Mononuclear cell (primary cell): Measurements from ENCODE around the gene MKNK2. TPM values are rescaled to one million over a fixed set of nuclear protein-coding genes. Genes with fewer than 3 reads are reported as not detected.
"Not testable (repeated sequence)": the region's sequence is repeated elsewhere in the genome, so short reads cannot be mapped to it uniquely, and the experiment has no call there.

Source experiments
- H3K27me3 ChIP-seq: 2 replicates; pipeline ENCODE4 v1.6.0; 2011; ENCODE audit warnings: low read length, control low read depth; ENCODE audit not compliant: insufficient read depth
- H3K4me1 ChIP-seq: 2 replicates; pipeline ENCODE4 v1.5.1; 2011; ENCODE audit warnings: mild to moderate bottlenecking, low read length, control low read depth; ENCODE audit not compliant: insufficient read depth
- H3K4me3 ChIP-seq: 2 replicates; pipeline ENCODE4 v1.5.1; 2011; ENCODE audit warnings: mild to moderate bottlenecking, low read length, moderate library complexity
- H3K9me3 ChIP-seq: 2 replicates; pipeline ENCODE4 v1.5.1; 2011; ENCODE audit warnings: low read depth, mild to moderate bottlenecking, control low read depth, low read length
- total RNA-seq: library from RNA; depleted of rRNA; stranded (reverse); fragments of >200 nt; gene quantifications from one replicate; pipeline ENCODE4 v1.2.3, GENCODE V29; 2012

The MKNK2 gene
- total RNA-seq, 1 donor: 163 TPM

GRCh38 chr19:2034729-2035589 lies 16.1 kb downstream of the MKNK2 start:
- Histone ChIP-seq H3K4me1 (peaks cover 31% of the 10 kb centered on the region), H3K9me3 (no peaks in the 10 kb centered on the region), H3K27me3 (no peaks in the 10 kb centered on the region), H3K4me3 (no peak overlapping the region)

- not testable (repeated sequence) for H3K27me3 ChIP-seq, H3K4me3 ChIP-seq, H3K9me3 ChIP-seq
- H3K4me1 ChIP-seq: peaks cover 31% of the 10 kb centered on the region
Measured at GRCh38 chr19:2034253-2034652, 16.8 kb downstream of the MKNK2 start.

- no peaks in the 10 kb centered on the region for H3K27me3 ChIP-seq
- H3K9me3 ChIP-seq: no peaks in the 10 kb centered on the region
- H3K4me3 ChIP-seq: no peak overlapping the region
- peaks cover 32% of the 10 kb centered on the region for H3K4me1 ChIP-seq
Measured at GRCh38 chr19:2033825-2034159, 17.3 kb downstream of the MKNK2 start.

GRCh38 chr19:2033115-2033824 lies 17.8 kb downstream of the MKNK2 start:
- no peaks in the 10 kb centered on the region for H3K9me3 ChIP-seq
- no peak overlapping the region for H3K4me3 ChIP-seq
- H3K4me1 ChIP-seq: peaks cover 35% of the 10 kb centered on the region
- no peaks in the 10 kb centered on the region for H3K27me3 ChIP-seq

DNA sequence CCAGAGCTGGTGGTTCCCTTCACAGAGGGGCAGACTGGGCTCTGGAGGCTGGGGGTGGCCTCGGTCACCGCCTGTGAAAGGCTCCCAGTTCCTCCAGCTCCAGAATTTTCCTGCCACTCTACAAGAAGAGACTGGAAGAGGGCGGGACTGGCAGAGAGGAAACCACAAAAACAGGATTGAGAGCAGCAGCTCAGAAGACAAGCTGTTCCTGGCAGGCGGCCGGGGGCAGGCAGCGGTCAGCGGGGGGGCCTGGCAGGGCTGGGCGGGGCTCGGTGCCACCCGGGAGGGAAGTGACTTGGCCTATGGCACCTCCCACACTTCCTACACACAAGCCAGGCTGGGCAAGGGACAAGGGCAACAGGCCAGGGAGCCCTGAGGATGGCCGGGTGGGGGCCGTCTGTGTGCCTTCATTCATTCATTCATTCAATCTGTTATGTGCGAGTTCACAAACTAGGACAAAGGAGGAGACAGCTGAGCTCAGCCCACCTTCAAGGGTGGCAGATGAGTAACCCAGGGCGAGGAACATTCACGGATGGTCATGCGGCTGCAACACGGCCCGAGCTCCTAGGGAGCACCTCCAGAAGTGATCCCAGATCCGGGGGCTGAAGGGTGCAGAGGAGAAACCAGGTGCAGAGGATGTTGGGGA lies 18.6 kb downstream of the MKNK2 start:
- Histone ChIP-seq H3K4me3 (no peak overlapping the region), H3K9me3 (no peaks in the 10 kb centered on the region), H3K4me1 (peaks cover 43% of the 10 kb centered on the region), H3K27me3 (no peaks in the 10 kb centered on the region)

DNA sequence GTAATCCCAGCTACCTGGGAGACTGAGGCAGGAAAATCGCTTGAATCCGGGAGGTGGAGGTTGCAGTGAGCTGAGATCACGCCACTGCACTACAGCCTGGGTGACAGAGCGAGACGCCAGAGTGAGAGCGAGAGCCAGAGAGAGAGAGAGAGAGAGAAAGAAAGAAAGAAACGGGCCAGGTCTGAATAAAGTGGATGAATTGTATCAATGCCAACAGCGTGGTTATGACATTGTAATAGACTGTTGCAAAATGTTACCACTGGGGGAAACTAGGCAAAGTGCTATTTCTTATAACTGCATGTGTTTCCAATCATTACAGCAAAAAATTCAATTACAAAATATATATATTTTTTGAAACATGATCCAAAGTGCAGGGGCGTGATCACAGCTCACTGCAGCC lies 23.7 kb downstream of the MKNK2 start:
- Histone ChIP-seq H3K9me3 (no peaks in the 10 kb centered on the region), H3K27me3 (no peaks in the 10 kb centered on the region), H3K4me3 (no peak overlapping the region), H3K4me1 (peaks cover 28% of the 10 kb centered on the region)

GRCh38 chr19:2026770-2027169 lies 24.3 kb downstream of the MKNK2 start:
- H3K4me3 ChIP-seq: no peak overlapping the region
- H3K4me1 ChIP-seq: peaks cover 22% of the 10 kb centered on the region
- H3K9me3 ChIP-seq: no peaks in the 10 kb centered on the region
- H3K27me3 ChIP-seq: no peaks in the 10 kb centered on the region

DNA sequence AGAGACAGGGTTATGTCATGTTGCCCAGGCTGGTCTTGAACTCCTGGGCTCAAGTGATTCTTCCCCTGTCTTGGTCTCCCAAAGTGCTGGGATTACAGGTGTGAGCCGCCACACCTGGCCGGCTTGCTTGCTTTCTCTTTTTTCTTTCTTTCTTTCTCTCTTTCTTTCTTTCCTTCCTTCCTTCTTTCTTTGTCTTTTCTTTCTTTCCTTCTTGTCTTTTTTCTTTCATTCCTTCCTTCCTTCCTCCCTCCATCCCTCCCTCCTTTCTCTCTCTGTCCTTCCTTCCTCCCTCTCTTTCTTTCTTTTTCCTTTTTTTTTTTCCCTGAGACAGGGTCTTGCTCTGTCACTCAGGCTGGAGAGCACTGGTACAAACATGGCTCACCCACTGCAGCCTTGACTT lies 28.8 kb downstream of the MKNK2 start:
- peaks cover 12% of the 10 kb centered on the region for H3K4me1 ChIP-seq

GRCh38 chr19:2021453-2022140 lies 29.4 kb downstream of the MKNK2 start:
- H3K4me1 ChIP-seq: peaks cover 7% of the 10 kb centered on the region
- H3K27me3 ChIP-seq: no peaks in the 10 kb centered on the region
- H3K9me3 ChIP-seq: no peaks in the 10 kb centered on the region
- no peak overlapping the region for H3K4me3 ChIP-seq

More for the DNA sequence above, 28.8 kb downstream of the MKNK2 start:
- no peaks in the 10 kb centered on the region for H3K27me3 ChIP-seq
- H3K9me3 ChIP-seq: no peaks in the 10 kb centered on the region
- H3K4me3 ChIP-seq: no peak overlapping the region

GRCh38 chr19:2018752-2019151 lies 32.3 kb downstream of the MKNK2 start:
- H3K4me1 ChIP-seq: peaks cover 17% of the 10 kb centered on the region
- H3K9me3 ChIP-seq: no peaks in the 10 kb centered on the region
- H3K4me3 ChIP-seq: no peak overlapping the region
- H3K27me3 ChIP-seq: no peaks in the 10 kb centered on the region

- Histone ChIP-seq H3K4me1 (peaks cover 17% of the 10 kb centered on the region), H3K27me3 (no peaks in the 10 kb centered on the region), H3K4me3 (no peak overlapping the region), H3K9me3 (no peaks in the 10 kb centered on the region)
Measured at GRCh38 chr19:2016041-2016807, 34.8 kb downstream of the MKNK2 start.

DNA sequence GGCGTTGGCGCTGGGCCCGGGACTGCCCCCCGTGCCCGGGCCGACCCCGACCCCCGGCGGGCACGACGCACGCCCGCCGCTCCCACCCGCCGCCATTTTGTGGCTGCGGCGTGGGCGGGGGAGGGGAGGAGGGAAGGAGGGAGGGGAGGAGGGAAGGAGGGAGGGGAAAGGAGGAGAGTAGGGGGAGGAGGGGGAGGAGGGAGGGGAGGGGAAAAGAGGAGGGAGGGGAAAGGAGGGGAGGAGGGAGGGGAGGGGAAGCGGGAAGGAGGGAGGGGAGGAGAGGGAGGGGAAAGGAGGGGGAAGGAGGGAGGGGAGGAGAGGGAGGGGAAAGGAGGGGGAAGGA lies 35.5 kb downstream of the MKNK2 start, which contains the start of gene BTBD2:
Gene BTBD2, minus strand, starts transcription at position 107 of the 343 bp plus-strand sequence. Its CDS starts 11 bp downstream, at position 96.
- H3K4me1 ChIP-seq: peaks cover 17% of the 10 kb centered on the region
- no peaks in the 10 kb centered on the region for H3K9me3 ChIP-seq
- H3K27me3 ChIP-seq: no peaks in the 10 kb centered on the region
- no peak within 1 kb of the TSS for H3K4me3 ChIP-seq

DNA sequence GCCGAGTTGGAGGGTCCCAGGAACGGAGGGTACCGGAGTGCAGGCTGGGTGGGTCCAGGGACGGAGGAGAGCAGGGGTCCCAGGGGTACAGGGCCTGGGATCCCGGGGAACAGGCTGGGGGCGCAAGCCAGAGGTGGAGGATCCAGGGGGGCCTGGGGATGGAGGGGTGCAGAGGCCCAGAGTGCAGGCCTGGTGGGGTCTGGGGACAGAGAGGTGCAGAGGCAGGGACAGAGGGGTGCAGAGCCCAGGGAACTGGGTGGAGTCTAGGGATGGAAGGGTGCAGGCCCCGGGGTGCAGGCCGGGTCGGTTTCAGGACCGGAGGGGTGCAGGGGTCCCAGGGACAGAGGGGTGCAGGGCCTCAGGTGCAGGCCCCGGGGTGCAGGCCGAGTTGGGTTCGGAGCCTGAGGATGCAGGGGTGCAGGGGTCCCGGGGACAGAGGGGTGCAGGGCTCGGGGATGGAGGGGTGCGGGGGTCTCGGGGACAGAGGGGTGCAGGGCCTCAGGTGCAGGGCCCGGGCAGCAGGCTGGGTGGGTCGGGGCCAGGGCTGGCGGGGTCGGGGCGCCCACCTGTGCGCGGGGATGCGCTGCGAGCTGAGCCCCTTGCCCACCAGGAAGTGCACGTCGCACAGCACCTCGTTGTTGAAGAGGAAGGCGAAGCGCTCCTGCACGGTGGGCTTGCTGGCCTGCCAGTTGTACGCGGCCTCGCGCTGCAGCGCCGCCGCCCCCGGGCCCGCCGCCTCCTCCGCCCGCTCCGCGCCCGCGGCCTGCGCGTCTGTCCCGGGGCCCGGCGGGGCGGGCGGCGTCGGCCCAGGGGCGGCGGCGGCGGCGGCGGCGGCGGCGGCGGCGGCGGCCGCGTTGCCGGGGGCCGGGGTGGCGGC lies 36.1 kb downstream of the MKNK2 start:
- Histone ChIP-seq H3K4me3 (no peak overlapping the region), H3K9me3 (no peaks in the 10 kb centered on the region), H3K4me1 (peaks cover 17% of the 10 kb centered on the region), H3K27me3 (no peaks in the 10 kb centered on the region)
